NCI-H2029 treated with DMSO at 0.1 percent for 48 hours (cell line): ENCODE data around the gene ADGRB3.

Source experiments
- DNase-seq: peaks from one replicate; lab custom pipeline; 2025; lab: John Stamatoyannopoulos, UW

The ADGRB3 gene

DNA sequence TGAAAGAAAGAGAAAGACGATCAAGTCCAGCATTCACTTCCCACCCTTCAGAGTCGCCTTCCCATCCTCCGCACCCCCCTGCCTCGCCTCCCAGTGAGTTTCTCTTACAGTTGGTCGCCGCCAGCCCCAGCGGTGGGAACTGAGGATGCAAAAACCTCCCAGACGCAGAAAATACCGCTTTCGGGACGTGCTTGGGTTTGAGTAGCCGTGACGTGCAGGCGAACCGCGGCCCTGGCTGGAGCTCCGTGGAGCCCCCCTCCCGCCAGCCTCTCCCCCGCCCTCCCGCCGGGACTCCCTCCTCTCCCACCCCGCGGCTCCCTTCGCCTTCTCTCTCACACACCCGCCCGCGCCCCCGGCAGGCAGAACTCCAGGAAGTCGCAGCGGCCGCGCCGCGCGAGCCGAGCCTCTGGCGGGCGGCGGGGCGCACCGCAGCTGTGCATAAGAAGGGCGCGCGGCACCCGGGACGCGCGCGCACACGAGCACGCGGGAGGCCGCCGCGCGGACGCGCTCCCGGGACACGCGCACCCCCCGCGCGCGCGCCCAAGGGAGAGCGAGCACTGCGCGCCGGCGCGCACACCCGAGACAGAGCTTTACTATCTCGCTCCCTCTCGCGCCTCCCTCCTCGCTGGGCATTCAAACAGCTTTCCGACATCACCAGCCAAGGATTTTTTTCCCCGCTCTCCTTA lies at the start of gene ADGRB3:
Gene ADGRB3 (plus strand): TSS at position 557 of the 686 bp plus-strand sequence. CDS start 3,394 bp downstream, outside the sequence.
- peak; percentile 94 for DNase-seq

DNA sequence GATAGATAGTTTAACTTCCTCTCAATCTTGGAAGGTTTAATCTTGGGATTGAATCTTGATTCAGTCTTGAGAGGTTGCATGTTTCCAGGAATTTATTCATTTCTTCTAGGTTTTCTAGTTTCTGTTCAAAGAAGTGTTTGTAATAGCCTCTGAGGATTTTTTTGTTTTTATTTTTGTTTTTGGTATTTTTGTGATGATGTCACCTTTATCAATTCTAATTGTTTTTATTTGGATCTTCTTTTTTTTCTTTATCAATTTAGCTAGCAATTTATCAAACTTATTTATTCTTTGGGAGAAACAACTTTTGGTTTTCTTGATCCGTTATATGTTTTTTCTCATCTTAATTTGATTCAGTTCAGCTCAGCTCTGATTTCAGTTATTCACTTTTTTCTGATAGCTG lies 41.5 kb upstream of the ADGRB3 start:
- no peak for DNase-seq

DNA sequence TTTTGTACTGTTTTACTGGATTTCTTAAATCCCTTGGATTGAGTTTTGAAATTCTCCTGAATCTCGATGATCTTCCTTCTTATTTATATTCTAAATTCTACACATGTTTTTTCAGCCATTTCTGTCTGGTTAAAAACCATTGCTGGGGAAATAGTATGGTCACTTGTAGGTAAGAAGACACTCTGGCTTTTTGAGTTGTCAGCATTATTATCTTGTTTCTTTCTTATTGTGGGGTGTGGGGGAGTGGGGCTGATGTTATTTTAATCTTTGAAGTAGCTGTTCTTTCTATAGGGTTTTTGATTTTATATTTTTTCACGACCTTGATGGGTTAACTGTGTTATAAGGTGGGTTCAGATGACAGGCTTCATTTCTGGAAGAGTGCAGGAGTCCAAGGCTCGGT lies 37.4 kb upstream of the ADGRB3 start:
- no peak for DNase-seq

DNA sequence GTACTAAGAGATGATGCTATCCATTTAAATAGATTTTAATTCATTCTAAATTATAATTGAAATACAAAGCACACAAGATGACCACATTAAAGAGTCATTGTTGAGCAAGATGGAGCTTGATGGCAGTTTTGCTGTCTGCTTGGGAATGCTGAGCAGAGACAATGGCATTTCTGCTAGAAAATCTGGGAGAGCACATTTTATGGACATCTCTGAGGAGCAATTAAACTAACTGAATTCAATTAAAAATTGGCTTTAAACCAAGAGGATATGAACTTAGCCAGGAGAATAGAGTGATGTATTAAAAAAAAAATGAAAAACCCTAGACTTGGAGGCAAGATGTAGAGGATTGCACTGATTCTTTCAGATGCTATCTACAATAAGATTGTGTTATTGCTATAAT lies 19.1 kb upstream of the ADGRB3 start:
- no peak for DNase-seq

DNA sequence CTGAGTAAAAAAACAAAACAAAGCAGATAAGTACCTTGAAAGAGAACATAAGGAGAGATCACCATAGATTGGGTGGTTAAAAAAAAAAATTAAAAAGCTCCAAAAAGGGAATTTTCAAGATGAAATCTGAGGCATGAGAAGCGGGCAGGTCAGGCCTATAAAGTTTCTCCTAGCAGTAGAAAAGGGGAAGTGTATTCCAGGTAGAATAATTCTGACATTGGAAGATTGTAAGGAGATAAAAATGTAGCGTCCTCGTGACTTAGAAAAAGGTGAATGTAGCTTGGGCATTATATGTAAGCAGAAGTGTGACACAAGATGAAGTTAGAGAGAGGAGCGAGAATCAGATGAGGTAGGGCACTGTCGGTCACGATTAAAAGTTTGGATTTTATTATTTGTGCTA lies 9.1 kb upstream of the ADGRB3 start:
- no peak for DNase-seq

DNA sequence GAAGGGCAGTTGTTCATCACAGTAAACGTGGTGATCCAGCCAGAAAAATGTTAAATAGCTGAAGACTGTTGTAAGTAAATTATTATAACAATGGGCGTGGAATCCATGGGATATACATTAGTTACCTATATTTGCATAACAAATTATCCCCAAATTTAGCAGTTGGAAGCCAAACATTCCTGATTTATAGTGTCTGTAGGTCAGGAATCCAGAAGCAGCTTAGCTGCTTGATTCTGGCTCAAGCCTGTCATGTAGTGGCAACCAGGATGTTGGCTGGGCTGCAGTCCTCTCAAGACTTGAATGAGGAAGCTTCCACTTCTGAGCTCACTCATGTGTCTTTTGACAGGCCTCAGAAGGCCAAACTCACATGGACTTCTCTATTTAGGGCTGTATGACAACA lies 6.9 kb upstream of the ADGRB3 start:
- DNase-seq: peak; percentile 56

DNA sequence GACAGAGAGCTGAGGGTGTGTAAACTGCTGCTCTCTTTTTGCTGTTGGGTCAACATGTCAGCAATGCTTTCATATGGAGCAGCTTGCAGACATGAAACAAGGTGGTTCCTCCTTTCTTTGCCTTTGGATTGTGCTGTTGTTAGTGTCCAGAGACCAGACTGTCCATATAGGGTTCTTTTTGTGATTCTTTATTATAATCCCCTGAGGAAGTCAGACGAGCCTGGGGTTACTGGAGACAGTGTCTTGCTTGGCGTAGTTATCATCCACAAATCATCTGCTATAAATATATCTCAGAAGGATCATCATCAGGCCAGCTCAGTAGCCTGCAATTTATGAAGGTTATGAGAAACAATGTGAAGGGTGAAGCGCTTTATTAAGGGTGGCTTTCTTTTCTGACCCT lies 2.3 kb upstream of the ADGRB3 start:
- DNase-seq: no peak

DNA sequence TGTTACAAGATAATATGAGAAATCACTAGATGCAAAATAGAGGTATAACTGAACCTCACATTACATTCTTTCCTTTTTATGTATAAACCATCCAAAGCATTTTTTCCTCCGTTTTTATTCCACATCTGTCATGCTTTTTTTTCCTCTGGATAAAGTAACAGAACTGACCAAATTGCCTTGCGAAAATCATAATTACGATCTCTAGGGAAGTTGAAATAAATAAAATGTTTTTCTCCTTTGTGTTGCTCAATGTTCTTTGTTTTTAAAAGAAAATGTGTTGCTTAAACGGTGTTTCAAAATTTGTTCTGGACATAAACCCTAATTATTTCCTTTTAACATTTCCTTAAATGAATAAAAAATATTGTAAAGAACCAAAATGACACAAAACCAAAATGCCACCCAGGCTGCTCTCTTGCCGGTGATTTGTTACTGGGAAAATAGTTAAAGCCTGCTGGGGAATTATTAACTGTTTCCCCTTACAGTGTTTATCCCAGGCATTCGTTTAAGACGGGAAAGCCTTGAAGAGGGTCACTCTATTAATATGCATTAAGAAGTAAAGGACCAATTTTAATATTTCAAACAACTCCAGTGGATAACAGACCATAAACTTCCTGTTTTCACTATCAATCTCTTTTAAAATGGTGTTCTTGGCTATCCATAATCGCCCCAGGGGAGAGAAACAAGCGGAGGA lies 1.7 kb upstream of the ADGRB3 start:
- peak; percentile 34 for DNase-seq

DNA sequence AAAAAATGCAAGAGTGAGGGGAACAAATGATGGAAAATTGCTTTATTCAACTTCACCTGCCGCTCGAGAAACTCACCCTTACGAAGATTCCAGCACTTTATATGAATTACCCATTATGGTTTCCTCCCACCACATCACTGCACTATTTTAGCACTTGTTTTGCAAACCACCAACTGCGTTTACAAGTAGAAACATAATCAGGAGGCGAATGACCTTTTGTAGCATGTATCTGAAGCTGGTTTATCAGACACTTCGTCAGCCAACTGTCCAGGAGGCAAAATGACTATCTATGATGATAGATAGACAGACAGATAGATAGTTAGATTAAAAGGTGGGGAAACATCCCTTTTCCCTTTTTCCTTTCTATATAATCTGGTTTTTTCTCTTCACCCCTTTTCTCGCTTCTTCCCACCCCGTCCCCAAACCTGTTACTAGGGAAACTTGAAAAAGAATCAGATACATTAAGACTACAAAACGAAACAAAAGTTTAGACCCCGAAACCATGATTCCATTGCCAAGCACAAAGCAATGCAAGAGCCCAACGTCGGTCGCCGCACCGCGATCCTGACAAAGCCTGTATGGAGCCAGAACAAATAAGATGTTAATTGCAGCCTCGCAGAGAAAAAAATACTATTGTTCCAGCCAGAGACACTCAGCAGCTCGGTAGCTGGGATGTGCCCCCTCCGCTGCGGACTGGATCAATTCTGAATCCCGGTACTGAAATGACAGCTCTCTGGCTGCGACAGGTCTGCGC lies 933 bp upstream of the ADGRB3 start:
- DNase-seq: peak; percentile 76

DNA sequence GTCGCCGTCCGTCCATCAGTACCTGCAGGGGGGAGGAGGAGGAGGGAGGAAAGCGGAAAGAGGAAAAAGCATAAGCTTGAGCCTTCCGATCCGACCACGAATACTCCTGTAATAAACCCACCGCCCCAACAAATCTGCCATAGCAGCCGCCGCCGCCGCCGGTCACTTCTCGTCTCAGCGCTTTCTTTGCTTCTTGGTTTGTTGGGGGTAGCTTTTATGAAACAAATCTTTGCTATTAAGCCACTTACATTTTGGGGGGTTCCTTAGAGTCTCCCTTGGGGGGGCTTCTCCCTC lies 277 bp downstream of the ADGRB3 start:
- DNase-seq: no peak

DNA sequence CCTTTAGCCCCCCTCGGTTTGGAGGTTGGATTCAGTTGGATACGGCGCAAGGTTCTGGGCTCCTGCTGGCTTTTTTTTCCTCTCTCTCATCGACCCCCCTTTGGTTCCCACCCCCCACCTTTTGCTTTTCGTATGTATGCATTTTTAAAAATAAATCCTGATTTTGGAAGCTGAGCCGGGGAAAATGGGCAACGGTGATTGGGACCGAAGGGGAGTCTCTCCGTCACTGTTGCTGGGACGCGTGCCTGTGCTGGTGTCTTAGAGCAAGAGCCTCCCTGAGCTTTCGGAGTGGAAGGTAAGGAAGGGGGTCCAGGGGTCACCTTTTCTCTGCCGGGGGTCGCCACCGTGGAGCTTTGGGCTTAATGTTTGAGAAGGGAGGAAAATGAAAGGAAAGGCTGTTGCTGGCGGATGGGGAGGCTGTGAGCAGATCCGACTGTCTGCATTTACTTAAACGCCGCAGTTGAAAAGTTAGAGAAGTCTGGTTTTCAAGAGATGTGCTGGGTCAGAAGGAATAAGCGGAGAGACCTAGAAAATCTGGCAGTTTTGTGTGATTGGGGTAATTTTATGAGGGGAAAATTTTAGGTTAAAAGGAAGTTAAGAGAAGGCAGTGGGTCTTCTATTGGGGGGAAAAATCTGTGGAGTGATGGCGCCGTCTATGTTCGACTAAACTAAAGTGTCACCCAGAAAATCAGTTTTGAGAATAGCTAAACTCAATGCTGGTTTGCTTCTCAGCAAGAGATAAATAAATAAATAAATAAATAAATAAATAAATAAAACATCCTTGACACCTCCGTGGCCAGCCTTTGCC lies 828 bp downstream of the ADGRB3 start:
- DNase-seq: peak; percentile 44

DNA sequence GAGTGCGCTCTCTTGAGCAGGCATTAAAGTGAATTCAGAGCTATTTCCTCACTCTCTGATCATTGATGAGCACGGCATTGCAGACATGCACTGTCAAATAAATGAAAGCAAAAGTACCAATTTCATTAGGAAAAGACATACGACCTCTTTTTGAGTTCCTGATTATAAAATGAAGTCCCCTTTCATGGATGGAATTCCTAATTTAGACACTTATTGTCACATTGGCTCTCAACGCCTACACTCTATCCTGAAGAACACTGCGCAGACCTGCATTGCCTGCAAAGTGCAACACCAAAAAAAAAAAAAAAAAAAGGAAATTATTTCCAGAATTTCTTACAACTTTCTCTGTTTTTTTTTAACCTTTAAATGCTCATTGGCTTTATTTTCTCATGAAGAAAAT lies 1.6 kb downstream of the ADGRB3 start:
- no peak for DNase-seq

DNA sequence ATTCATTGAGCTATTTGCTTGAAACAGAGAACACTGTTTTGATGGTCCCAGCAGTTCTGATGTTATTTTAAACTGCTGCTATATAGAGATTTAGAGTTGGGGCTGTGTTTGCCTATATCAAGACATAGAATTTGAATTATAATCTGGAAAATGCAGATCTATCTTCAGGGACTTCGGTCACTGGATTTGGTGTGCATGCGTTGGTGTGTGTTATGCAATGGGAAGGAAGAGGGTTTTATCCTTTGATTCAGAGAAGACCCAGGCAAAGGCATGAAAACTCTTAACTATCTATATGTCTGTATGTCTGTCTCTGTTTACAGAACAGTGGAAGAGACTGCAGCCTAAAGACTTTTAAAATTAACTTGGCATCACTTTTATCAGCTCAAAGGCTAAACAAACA lies 2.0 kb downstream of the ADGRB3 start:
- no peak for DNase-seq

DNA sequence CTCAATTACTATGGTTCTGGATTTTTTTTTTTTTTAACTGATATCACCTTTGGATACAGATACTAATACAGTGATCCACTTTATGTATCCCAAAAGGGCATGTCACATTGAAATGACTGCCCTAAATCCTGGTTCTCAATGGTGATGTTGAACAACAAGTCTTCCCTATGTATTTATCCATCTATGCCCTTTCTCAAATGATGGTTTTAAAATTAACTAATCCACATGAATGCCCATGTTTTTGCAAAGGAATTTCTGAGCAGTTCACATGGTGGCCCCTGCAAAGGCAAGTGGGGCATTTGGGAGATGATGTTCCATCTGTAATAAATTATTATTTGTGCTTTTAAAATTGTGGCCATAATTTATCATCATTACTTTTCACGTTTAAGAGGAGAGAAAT lies 2.7 kb downstream of the ADGRB3 start:
- DNase-seq: no peak

DNA sequence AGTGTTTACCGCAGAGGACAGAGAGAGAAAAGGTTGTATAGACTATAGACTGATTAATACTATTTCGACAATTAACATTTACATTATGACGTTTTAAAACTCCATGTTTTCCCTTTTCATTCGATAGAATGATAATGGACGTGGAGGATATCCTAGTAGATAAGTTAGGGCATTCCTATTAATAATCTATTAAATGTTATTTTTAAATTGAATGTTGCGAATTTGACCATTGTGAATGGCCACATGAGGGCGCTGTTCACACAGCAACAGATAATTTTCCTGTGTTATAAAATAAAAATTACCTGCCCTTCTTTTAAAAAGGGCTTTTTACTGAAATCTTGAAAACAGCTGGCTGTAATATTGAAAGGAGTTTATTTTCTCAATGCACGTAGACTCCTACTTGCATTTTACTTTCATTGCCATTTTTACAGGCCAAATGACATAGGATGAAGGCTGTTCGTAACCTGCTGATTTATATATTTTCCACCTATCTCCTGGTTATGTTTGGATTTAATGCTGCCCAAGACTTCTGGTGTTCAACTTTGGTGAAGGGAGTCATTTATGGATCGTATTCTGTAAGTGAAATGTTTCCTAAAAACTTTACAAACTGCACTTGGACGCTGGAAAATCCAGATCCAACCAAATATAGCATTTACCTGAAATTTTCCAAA lies 3.3 kb downstream of the ADGRB3 start:
- DNase-seq: peak; percentile 32

DNA sequence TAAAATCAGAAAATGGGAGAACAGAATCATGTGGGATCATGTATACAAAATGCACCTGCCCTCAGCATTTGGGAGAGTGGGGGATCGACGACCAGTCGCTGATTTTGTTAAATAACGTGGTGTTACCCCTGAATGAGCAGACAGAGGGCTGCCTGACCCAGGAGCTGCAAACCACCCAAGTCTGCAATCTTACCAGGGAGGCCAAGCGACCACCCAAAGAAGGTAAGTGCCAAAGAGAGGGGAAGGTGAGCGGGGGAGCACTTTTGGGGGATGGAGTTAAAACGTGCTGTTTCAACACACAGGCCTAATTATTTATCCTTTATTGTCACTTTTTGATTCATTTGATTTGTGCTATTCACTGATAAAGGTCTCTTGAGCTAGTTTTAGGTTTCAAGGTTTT lies 4.1 kb downstream of the ADGRB3 start:
- no peak for DNase-seq

DNA sequence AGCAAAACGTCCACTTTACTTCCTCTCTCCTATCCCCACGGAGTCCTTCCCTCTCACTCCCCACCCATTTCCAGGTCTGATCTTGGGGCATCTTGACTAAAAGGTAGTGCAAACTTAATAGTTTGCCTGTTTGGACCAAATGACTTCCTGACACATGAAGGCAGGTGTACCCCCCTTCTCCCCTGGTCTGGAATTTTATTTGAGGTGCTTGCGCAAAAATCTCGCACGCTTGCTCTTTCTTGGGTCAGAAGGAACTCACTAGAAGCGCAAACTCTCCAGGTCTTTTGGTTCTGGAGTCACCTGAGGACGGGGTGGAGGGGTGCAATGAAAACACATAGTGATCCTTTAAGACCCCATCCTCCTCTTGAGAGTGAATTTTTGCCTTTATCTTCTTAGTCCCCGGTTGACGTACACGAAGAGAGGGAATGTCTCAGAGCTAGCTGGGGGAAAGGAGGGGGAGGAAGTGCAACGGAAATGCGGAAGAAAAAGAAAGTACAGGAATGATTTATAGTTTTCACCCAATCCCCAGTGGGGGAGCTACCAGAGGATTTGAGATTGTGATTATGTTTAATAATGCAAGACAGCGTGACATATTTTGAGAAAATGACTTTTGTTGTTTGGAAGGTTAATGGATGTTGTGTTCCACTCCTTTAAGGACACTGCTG lies 4.9 kb downstream of the ADGRB3 start:
- no peak for DNase-seq

DNA sequence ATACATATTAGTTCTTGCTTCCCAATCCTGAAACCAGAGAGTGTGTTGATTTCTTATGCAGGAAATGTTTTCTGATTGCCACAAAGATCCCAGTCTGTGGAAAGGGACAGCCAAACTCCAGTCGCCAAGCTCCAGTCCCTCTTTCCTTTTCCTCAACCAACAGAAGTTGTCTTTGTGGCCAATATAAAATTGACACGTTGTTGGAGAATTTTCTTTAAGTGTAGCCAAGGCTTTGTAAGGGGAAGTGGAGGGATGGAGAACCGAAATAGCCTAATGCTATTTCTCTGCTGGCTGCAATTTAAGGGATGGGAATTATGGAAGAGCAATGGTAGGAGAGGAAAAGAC lies 5.4 kb downstream of the ADGRB3 start:
- DNase-seq: no peak

DNA sequence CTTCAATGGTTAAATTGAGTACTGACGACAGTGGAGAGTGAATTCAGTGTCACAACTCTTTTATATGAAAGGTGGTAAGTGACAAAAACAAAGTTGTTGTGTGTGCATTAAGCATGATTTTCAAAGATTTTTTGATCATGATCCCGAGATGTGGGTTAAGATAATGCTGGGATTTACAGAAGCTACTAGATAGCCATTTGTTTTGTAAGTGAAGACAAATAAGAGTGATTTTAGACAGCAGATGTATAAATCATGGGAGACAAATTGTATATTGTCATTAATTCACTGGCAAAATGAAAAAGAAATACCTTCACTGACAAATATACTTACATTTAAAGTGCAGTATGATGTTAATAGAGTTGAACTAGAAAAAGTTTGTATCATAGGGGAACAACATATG lies 6.1 kb downstream of the ADGRB3 start:
- no peak for DNase-seq

DNA sequence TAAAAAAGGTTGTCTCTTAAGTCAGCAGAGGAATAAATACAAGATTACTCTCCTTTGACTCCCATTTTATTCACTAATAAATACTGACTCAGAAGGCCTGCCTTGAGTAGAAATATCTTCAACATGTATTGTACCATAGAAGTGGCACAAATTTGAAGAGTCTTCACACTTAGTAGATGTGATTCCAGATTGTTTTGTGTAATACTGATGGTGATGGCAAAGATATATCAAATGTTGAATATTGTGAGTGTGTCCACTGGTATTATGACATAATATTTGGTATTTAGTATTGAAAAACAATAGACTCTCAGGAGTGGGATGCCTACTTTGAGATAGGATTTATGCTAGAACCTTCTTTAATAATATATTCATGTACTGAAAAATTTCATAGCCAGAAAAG lies 7.0 kb downstream of the ADGRB3 start:
- no peak for DNase-seq

DNA sequence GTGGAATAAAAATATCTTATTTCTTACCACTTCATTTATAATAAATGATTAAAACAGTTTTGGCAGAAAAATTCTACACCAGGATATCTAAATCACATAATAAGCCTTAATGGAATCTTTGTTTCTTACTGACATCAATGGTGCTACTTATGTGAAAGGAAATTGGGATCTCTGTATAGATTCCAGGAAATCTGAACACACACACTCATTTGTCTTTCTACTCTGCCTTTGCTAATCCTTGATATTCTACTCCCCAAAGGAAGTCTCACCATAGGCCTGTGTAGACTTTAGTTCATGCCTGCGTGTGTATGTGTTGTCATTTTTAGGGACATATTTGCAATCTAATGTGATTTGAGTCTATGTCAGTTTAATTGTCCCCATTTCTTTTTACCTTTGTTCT lies 7.9 kb downstream of the ADGRB3 start:
- DNase-seq: no peak

DNA sequence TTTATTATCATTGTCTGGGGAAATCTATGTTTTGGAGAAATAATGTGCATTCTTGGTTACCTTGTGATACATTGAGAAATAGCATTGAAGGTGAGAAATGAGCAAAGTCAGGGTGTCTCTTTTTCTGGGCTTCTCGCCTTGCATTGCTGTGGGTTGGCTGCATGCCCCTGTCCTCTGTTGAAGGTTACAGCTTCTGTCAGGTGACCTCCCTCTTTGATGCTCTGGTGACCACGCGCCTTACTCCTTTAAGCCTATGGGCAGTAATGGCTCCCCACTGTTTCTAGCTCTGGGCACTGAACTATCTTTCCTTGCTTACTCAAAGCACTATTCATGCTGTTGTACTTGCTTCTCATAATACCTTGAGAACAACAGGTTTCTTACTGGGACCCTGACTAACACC lies 14.6 kb downstream of the ADGRB3 start:
- no peak for DNase-seq
